ENCODE data around the gene PEX7. TPM values are rescaled to one million over a fixed set of nuclear protein-coding genes. Genes with fewer than 3 reads are reported as not detected.

Gene PEX7
- total RNA-seq, 1 experiment from 2014 or later = 6.4 TPM

- intact Hi-C loops (cut with micrococcal nuclease; ENCODE audit: unreplicated experiment) = no loop called here
- Mint-ChIP-seq H3K4me1 (ENCODE audit: low read depth, unreplicated experiment) (no peaks in the 10 kb centered on the region), H3K27ac (ENCODE audit: unreplicated experiment) (no peak overlapping the region), H3K9me3 (ENCODE audit: unreplicated experiment) (no peaks in the 10 kb centered on the region), H3K27me3 (ENCODE audit: insufficient read depth, unreplicated experiment) (no peaks in the 10 kb centered on the region), H3K36me3 (ENCODE audit: insufficient read depth, unreplicated experiment) (no peaks in the 10 kb centered on the region), H3K4me3 (ENCODE audit: unreplicated experiment) (no peak overlapping the region)
- ChIA-PET POLR2A (no interaction called here), CTCF (no interaction called here)
- Histone ChIP-seq H3K4me1 (no peaks in the 10 kb centered on the region), H3K36me3 (ENCODE audit: control insufficient read depth, insufficient read depth, low read length) (no peaks in the 10 kb centered on the region), H3K9me3 (no peaks in the 10 kb centered on the region), H3K27me3 (replicated peaks; ENCODE audit: control insufficient read depth, insufficient read depth, low read length) (no peaks in the 10 kb centered on the region), H3K4me3 (ENCODE audit: low read depth, low read length) (no peak overlapping the region)
- no peak for TF ChIP-seq CTCF (IDR thresholded peaks at IDR 0.05; ENCODE audit: insufficient read depth in 1 of 2, low read depth in 1 of 2, low read length in 1 of 2, severe bottlenecking in 1 of 2, unreplicated experiment in 1 of 2)
- BruUV-seq (replicated peaks) = no TSS peak
- no peak for DNase-seq
Measured at GRCh38 chr6:136795996-136796395, 26.4 kb upstream of the PEX7 start.

GRCh38 chr6:136798044-136798443 is 24.3 kb upstream of the PEX7 start:
- TF ChIP-seq CTCF (IDR thresholded peaks at IDR 0.05; ENCODE audit: insufficient read depth in 1 of 2, low read depth in 1 of 2, low read length in 1 of 2, severe bottlenecking in 1 of 2, unreplicated experiment in 1 of 2) = no peak
- CTCF ChIA-PET = no interaction called here
- H3K9me3 Mint-ChIP-seq (ENCODE audit: unreplicated experiment) = no peaks in the 10 kb centered on the region
- no peak overlapping the region for H3K4me3 Mint-ChIP-seq (ENCODE audit: unreplicated experiment)
- no peaks in the 10 kb centered on the region for H3K4me1 Mint-ChIP-seq (ENCODE audit: low read depth, unreplicated experiment)
- no peaks in the 10 kb centered on the region for H3K27me3 Mint-ChIP-seq (ENCODE audit: insufficient read depth, unreplicated experiment)
- Histone ChIP-seq H3K36me3 (ENCODE audit: control insufficient read depth, insufficient read depth, low read length) (no peaks in the 10 kb centered on the region), H3K4me1 (no peaks in the 10 kb centered on the region), H3K4me3 (ENCODE audit: low read depth, low read length) (no peak overlapping the region), H3K27me3 (replicated peaks; ENCODE audit: control insufficient read depth, insufficient read depth, low read length) (no peaks in the 10 kb centered on the region), H3K9me3 (no peaks in the 10 kb centered on the region; the same call in 1 of the 2 replicates)
- H3K27ac Mint-ChIP-seq (ENCODE audit: unreplicated experiment) = no peak overlapping the region
- DNase-seq = no peak
- BruUV-seq (replicated peaks) = no TSS peak
- intact Hi-C loops (cut with micrococcal nuclease; ENCODE audit: unreplicated experiment) = no loop called here
- H3K36me3 Mint-ChIP-seq (ENCODE audit: insufficient read depth, unreplicated experiment) = no peaks in the 10 kb centered on the region
- POLR2A ChIA-PET = no interaction called here

GRCh38 chr6:136801581-136801980 is 20.8 kb upstream of the PEX7 start:
- CTCF ChIA-PET = no interaction called here
- Histone ChIP-seq H3K4me1 (no peaks in the 10 kb centered on the region), H3K36me3 (ENCODE audit: control insufficient read depth, insufficient read depth, low read length) (no peaks in the 10 kb centered on the region), H3K27me3 (replicated peaks; ENCODE audit: control insufficient read depth, insufficient read depth, low read length) (no peaks in the 10 kb centered on the region), H3K4me3 (ENCODE audit: low read depth, low read length) (no peak overlapping the region), H3K9me3 (no peaks in the 10 kb centered on the region; the same call in 1 of the 2 replicates)
- Mint-ChIP-seq H3K4me1 (ENCODE audit: low read depth, unreplicated experiment) (no peaks in the 10 kb centered on the region), H3K27ac (ENCODE audit: unreplicated experiment) (no peak overlapping the region), H3K4me3 (ENCODE audit: unreplicated experiment) (no peak overlapping the region), H3K9me3 (ENCODE audit: unreplicated experiment) (no peaks in the 10 kb centered on the region), H3K27me3 (ENCODE audit: insufficient read depth, unreplicated experiment) (no peaks in the 10 kb centered on the region), H3K36me3 (ENCODE audit: insufficient read depth, unreplicated experiment) (no peaks in the 10 kb centered on the region)
- DNase-seq = no peak
- no peak for TF ChIP-seq CTCF (IDR thresholded peaks at IDR 0.05; ENCODE audit: insufficient read depth in 1 of 2, low read depth in 1 of 2, low read length in 1 of 2, severe bottlenecking in 1 of 2, unreplicated experiment in 1 of 2)
- POLR2A ChIA-PET = no interaction called here
- BruUV-seq (replicated peaks) = no TSS peak
- intact Hi-C loops (cut with micrococcal nuclease; ENCODE audit: unreplicated experiment) = no loop called here
